ENCODE results near the gene CD79B.

Gene CD79B

DNA sequence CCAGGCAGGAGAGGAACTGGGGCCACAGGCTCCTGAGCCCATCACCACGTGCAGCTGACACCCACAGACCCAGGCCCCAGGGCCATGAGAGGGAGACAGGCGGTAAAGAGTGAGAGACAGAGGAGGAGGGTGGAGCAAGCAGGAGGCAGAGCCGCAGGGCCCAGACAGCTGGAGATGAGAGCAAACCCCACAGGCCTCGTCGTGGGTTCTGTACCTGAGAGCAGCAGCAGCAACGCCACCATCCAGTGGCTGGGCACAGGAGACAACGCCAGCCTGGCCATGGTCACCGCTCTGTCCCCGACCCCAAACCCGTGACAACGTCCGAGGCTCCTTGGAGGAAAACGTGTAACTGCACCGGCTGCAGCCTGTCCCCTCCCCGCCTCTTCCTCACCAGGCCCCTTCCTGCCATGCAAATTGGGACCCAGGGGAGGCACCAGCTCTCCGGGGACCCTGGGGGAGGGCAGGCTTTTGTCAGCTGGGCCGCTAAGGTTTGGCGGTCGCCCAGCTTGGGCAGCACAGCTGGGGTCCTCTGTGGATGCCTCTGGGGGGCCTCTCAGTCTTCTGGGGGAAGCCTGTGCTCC lies at the start of gene CD79B:
Gene CD79B (minus strand): TSS at position 351 of the 581 bp plus-strand sequence. CDS start 70 bp downstream, at position 281.
- Mint-ChIP-seq H3K36me3 (peaks cover 43 to 44% of the 10 kb centered on the region in 2 donors), H3K4me1 (peaks cover 57 to 83% of the 10 kb centered on the region in 2 donors), H3K27ac (peak within 1 kb of the TSS; percentile 98), H3K4me3 (peak within 1 kb of the TSS; percentile 99), H3K9me3 (peaks cover 0 to 4% of the 10 kb centered on the region in 2 donors), H3K27me3 (no peaks in the 10 kb centered on the region)
- DNase-seq = peak; percentile 88
- ATAC-seq (replicated peaks) = peak; percentile 86

DNA sequence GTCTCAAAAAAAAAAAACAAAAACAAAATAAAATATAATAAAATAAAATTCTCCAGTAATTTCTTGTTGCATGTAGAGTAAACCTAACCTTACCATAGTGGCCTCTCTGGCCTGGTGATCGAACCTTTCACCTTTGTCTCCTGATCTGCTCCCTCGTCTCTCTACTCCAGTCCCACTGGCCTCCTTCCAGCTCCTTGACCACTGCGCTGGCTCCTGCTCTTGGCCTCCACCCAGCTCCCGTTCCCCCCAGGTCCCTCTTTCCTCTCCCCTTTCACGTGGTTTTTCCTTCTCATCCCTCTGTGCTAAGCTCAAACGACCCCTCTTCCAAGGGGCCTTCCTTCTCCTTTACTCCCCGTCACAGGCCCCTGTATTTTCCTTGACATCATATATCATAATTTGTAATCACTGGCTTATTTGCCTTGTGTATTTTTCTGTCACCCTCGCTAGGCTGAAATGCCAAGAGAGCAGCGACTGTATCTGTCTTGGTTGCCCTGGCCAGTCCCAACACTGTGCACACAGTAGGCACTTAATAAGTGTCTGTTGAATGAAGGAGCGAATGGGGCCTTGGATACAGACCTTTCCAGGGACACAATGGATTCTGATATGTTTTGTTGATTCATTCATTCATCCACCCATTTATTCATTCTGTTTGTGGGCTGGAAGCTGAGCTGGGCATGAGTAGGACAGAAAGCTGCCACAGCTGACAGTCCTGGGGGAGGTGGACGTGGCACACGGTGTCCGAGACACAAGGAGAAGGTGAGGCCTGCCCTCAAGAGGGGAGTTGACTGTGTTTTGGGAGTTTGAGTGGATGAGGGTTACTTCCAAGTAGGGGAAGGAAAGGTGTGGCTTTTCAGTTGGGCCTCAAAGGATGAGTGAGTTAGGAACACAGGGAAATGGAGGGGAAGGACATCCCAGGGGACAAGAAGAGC lies 46.4 kb upstream of the CD79B start:
- ATAC-seq (replicated peaks) = no peak
- peaks cover 4 to 9% of the 10 kb centered on the region in 2 donors for H3K36me3 Mint-ChIP-seq
- no peak overlapping the region for H3K4me3 Mint-ChIP-seq
- H3K27ac Mint-ChIP-seq = no peak overlapping the region
- peaks cover 6 to 8% of the 10 kb centered on the region in 2 donors for H3K4me1 Mint-ChIP-seq
- DNase-seq = no peak
- peaks cover 8 to 9% of the 10 kb centered on the region in 2 donors for H3K9me3 Mint-ChIP-seq
- peaks cover 0 to 10% of the 10 kb centered on the region in 2 donors for H3K27me3 Mint-ChIP-seq

DNA sequence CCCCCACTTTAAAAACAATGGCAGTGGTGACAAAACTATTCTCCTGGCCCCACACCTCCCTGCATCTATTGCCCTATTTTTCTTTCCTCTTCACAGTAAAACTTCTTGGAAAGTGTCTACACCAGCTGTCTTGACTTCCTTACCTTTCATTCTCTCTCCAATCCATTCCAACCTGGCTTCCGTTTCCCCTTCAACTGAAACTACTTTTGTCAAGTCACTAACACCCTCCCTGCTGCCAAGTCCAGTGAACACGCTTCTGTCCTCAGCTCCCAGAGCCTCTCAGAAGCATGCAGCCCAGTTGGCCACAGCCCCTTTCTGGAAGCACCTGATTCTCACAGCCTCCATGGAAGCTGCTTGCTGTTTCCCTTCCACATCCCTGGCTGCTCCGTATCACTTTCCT lies 44.6 kb upstream of the CD79B start:
- H3K9me3 Mint-ChIP-seq = no peaks in the 10 kb centered on the region
- H3K4me1 Mint-ChIP-seq = peaks cover 8 to 11% of the 10 kb centered on the region in 2 donors
- H3K4me3 Mint-ChIP-seq = no peak overlapping the region
- peaks cover 0 to 13% of the 10 kb centered on the region in 2 donors for H3K27me3 Mint-ChIP-seq
- no peak for ATAC-seq (replicated peaks)
- no peaks in the 10 kb centered on the region for H3K36me3 Mint-ChIP-seq
- H3K27ac Mint-ChIP-seq = no peak overlapping the region
- no peak for DNase-seq

DNA sequence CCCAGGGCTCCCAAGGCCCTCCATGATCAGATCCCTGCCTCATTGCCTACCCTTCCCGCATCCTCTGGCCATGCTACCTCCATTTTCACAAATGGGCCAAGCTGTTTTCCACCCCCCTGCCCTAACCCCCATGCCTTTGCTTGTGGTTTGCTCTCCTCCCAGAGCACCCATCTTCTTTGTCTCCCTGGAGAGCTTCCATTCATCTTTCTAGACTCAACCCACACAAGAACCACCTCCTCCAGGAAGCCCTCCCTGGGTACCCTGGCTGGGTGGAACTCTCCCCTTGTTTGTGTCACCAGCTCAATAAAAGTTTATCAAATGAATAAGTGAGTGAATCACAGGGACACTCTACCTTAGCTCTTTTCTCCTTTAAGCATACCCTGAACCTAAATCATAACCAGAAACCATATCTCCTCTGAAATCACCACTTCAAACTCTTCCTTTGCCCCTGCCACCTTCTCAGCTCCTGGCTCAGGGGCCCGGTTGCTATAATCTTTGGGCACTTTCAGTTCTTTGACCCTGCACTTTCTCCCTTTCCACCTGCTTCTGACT lies 43.5 kb upstream of the CD79B start:
- no peaks in the 10 kb centered on the region for H3K36me3 Mint-ChIP-seq

DNA sequence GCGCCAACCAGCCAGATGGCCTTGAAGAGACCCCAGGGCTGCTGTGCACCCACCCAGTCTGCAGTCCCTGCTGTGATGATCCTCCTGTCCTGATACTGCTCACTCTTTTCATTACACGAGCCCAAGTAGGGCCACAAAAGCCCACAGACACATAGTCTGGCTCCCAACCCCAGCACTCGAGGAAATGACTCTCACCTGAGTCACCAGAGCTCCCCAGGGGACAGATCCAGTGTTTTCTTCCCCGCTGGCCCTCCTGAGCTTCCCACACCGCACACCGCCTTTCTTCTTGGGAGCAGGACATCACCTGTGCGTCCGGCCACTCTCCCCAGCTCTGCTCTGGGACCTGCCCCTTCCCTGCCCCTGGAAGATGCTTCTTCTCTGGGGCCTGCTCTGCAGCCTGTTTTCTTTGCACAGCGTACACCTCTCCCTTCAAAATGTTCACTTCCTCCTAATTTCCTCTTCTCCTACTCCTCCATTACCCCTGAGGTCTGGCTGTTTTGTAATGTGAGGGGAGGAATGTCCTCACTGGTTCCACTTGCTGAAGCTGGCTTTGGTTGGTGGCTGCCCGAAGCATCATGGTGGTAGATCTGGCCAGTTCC lies 42.6 kb upstream of the CD79B start:
- H3K27me3 Mint-ChIP-seq = peaks cover 0 to 13% of the 10 kb centered on the region in 2 donors
- H3K4me3 Mint-ChIP-seq = no peak overlapping the region
- no peak for DNase-seq
- no peak for ATAC-seq (replicated peaks)
- H3K4me1 Mint-ChIP-seq = peaks cover 8 to 11% of the 10 kb centered on the region in 2 donors
- no peaks in the 10 kb centered on the region for H3K9me3 Mint-ChIP-seq
- no peaks in the 10 kb centered on the region for H3K36me3 Mint-ChIP-seq
- H3K27ac Mint-ChIP-seq = no peak overlapping the region

More for the DNA sequence above, 43.5 kb upstream of the CD79B start:
- H3K4me3 Mint-ChIP-seq = no peak overlapping the region
- ATAC-seq (replicated peaks) (no peak), DNase-seq (no peak)
- no peaks in the 10 kb centered on the region for H3K9me3 Mint-ChIP-seq
- peaks cover 0 to 13% of the 10 kb centered on the region in 2 donors for H3K27me3 Mint-ChIP-seq
- H3K27ac Mint-ChIP-seq = no peak overlapping the region
- peaks cover 8 to 11% of the 10 kb centered on the region in 2 donors for H3K4me1 Mint-ChIP-seq

DNA sequence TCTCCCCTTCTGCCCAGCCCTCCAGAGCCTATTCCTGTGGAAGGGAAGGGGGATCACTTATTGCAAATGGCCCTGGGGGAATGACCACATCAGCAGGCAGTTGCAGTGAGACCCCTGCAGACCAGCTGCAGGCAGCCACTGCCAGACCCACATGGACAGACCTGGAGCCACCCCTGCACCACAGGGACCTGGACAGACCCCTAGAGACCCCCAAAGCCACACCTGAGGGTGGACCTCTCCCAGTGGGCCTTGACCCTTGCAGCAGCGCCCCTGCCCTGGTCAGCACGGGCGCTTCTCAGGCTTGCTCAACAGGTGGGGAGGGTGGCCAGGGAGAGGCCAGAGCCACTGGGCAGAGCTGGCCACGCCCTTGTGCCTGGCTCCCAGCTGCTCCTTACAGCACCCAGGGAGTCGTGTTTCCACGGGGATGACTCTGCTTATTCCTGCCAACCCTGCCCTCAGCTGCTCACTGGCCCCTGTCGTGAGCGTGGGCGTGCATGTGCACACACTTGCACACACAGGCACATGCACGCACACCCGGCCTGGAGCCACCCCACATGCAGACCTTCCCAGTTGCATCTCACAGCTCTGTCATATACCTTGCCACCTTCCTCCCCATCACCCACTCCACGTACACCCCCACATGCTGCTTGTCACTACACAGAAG lies 41.9 kb upstream of the CD79B start:
- Mint-ChIP-seq H3K4me3 (no peak overlapping the region), H3K9me3 (no peaks in the 10 kb centered on the region), H3K4me1 (peaks cover 8 to 11% of the 10 kb centered on the region in 2 donors), H3K27me3 (peaks cover 0 to 13% of the 10 kb centered on the region in 2 donors), H3K27ac (no peak overlapping the region), H3K36me3 (no peaks in the 10 kb centered on the region)
- DNase-seq = no peak
- ATAC-seq (replicated peaks) = no peak

DNA sequence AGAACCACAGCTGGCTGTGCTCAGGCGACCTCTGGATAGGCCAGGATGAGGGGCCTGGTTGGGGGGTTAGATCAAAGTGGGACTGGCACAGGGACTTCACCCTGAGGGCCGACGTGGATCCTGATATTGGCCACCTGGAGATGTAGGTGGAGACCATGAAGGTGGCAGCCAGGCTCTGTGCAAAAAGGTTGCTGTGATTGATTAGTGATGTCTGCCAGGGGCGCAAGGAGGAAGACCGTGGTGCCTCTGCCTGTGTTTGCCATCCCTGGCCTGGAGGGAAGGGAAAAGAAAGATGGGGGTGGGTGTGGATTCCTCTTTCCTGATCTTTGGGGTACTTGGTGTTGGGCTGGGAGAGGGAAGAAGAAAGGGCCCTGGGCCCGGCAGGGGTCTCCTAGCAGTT lies 41.1 kb upstream of the CD79B start:
- H3K4me1 Mint-ChIP-seq = peaks cover 8 to 11% of the 10 kb centered on the region in 2 donors
- H3K9me3 Mint-ChIP-seq = no peaks in the 10 kb centered on the region
- no peak for ATAC-seq (replicated peaks)
- H3K27me3 Mint-ChIP-seq = peaks cover 0 to 13% of the 10 kb centered on the region in 2 donors
- H3K36me3 Mint-ChIP-seq = no peaks in the 10 kb centered on the region
- no peak overlapping the region for H3K4me3 Mint-ChIP-seq
- DNase-seq = no peak
- peak overlapping the region; percentile 21 for H3K27ac Mint-ChIP-seq

DNA sequence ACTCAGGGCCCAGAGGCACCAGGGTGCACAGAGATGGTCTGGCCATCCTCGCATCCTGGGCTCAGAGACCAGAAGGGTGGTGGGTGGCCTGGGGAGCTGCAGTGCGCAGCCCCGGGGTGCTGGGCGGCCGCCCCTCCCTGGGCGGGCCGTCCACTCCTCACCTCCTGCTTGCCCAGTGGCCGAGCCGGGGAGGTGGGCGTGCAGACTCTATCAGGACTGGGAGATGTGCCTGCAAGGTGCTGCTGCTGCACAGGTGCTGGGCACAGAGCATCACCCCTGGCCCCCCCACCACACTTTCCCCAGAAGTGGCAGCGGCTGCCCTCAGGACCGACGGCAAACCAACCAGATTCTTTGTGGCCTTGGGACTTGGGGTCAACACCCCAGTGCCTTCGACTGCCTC lies 40.7 kb upstream of the CD79B start, which contains the start of gene SCN4A:
Gene SCN4A (minus strand): TSS at position 123 of the 400 bp plus-strand sequence. CDS start 77 bp downstream, at position 46.
- H3K4me3 Mint-ChIP-seq = no peak within 1 kb of the TSS
- no peaks in the 10 kb centered on the region for H3K9me3 Mint-ChIP-seq
- H3K36me3 Mint-ChIP-seq = no peaks in the 10 kb centered on the region
- peaks cover 0 to 13% of the 10 kb centered on the region in 2 donors for H3K27me3 Mint-ChIP-seq
- H3K4me1 Mint-ChIP-seq = peaks cover 8 to 11% of the 10 kb centered on the region in 2 donors
- no peak for ATAC-seq (replicated peaks)
- no peak for DNase-seq
- peak within 1 kb of the TSS; percentile 21 for H3K27ac Mint-ChIP-seq

DNA sequence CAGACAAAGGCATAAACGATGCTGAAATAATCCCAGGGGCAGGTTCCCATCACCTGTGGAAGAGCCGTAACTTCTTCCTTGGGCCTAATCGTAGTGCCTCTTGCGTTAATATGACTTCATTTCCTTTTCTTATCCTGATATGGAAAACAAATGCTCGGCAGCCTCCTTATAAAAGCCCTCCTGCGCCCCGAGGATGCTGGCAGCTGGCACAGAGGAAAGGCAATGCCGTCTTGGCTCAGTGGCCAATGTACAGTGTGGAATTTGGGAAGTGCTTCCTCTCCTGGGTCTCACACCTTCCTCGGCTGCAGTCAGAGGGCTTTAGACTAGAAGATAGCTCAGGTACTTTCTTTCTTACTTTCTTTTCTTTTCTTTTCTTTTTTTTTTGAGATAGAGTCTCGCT lies 37.1 kb upstream of the CD79B start:
- Mint-ChIP-seq H3K36me3 (no peaks in the 10 kb centered on the region), H3K4me1 (peaks cover 9 to 12% of the 10 kb centered on the region in 2 donors), H3K27me3 (peaks cover 0 to 4% of the 10 kb centered on the region in 2 donors), H3K27ac (no peak overlapping the region), H3K4me3 (no peak overlapping the region), H3K9me3 (no peaks in the 10 kb centered on the region)
- DNase-seq (no peak), ATAC-seq (replicated peaks) (no peak)

DNA sequence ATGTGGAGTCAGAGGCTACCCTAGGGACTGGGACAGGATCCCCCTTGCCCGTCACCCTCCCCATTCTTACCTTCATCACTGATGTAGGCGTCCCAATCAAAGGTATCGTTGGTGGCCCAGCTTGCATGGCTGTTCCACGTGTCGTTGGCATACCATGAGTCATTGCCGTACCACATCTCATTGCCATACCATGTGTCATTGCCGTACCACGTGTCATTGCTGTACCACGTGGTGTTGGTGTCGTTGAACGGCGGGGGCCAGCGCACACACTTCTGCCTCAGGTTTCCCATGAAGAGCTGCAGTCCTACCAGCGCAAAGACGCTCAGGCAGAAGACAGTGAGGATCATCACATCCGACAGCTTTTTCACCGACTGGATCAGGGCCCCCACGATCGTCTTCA lies 35.8 kb upstream of the CD79B start:
- ATAC-seq (replicated peaks) = no peak

DNA sequence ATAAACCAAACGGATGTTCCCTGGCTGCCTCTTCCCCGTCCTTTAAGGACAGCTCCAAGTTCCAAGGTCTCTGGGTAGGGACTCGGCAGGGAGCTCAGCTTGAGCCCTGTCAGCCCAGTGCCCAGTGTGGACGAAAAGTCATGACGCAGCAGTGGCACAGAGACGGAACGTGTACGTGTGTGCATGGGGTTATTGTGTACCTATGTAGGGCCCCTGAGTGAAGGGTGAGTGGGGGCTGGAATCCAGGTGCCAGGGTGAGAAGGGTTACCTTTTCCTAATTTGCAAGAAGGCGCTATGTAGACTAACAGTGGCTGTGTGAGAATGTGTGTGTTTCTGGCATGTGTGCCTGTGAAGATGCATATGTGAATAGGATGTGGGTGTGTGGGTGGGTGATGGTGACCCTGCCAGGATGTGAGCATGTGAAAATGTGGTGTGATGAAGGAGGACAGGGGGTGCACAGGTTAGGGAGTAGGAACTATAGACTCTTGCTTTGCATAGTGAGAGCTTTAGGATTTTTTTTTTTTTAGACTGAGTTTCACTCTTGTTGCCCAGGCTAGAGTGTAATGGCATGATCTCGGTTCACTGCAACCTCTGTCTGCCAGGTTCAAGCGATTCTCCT lies 34.6 kb upstream of the CD79B start:
- H3K36me3 Mint-ChIP-seq = no peaks in the 10 kb centered on the region
- no peaks in the 10 kb centered on the region for H3K27me3 Mint-ChIP-seq
- ATAC-seq (replicated peaks) (peak; percentile 75 to 78), DNase-seq (no peak)
- H3K4me3 Mint-ChIP-seq = no peak overlapping the region
- H3K4me1 Mint-ChIP-seq = peaks cover 11 to 12% of the 10 kb centered on the region in 2 donors
- H3K9me3 Mint-ChIP-seq = no peaks in the 10 kb centered on the region
- H3K27ac Mint-ChIP-seq = no peak overlapping the region

More for the DNA sequence above, 35.8 kb upstream of the CD79B start:
- H3K27ac Mint-ChIP-seq = no peak overlapping the region
- DNase-seq = no peak
- no peaks in the 10 kb centered on the region for H3K36me3 Mint-ChIP-seq
- H3K9me3 Mint-ChIP-seq = no peaks in the 10 kb centered on the region
- H3K27me3 Mint-ChIP-seq = no peaks in the 10 kb centered on the region
- peaks cover 9 to 12% of the 10 kb centered on the region in 2 donors for H3K4me1 Mint-ChIP-seq
- H3K4me3 Mint-ChIP-seq = no peak overlapping the region

DNA sequence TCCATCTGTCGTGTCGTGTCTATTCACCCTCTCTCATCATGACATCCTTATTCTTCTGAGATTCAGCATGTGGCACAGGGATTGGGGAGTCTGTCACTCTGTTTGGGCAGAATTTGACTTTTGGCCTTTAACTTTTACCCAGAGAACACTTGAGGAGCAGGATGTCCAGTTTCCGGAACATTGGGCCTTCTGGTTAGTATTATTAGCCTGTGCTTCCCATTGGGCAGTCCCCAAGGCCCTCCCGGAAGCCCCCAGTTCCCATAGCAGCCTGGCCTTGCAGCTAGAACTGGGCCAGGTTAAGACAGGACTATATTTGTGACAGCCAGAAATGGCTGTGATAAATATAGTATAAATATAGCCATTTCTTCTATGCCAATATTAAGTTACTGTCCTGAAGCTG lies 31.0 kb upstream of the CD79B start:
- DNase-seq (no peak), ATAC-seq (replicated peaks) (no peak)
- Mint-ChIP-seq H3K27me3 (no peaks in the 10 kb centered on the region), H3K4me1 (peaks cover 16 to 25% of the 10 kb centered on the region in 2 donors), H3K27ac (no peak overlapping the region), H3K9me3 (no peaks in the 10 kb centered on the region), H3K36me3 (no peaks in the 10 kb centered on the region), H3K4me3 (no peak overlapping the region)

DNA sequence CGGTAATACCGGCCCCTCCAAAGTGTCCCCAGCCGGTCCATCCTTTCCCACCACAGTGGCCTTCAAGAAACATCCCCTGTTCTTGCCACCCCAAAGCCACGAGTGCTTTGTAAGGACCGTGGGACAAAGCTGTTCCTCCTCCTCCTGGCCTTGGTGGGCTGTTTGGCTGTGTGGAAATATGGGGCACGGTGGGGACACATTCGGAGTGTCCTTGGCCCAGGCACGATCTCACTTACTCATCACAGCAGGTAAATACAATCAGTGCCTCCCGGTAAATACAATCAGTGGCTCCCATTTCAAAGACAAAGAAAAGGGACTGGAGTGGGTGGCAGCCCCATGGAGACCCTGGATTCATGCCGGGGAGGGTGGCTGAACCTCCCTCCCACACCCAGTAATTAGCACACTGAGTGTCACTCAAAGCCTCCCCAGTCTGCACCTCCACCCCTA lies 30.2 kb upstream of the CD79B start:
- peaks cover 15 to 25% of the 10 kb centered on the region in 2 donors for H3K4me1 Mint-ChIP-seq
- no peak overlapping the region for H3K27ac Mint-ChIP-seq
- H3K9me3 Mint-ChIP-seq = no peaks in the 10 kb centered on the region
- ATAC-seq (replicated peaks) = no peak
- DNase-seq = no peak
- H3K27me3 Mint-ChIP-seq = no peaks in the 10 kb centered on the region
- no peaks in the 10 kb centered on the region for H3K36me3 Mint-ChIP-seq
- H3K4me3 Mint-ChIP-seq = no peak overlapping the region
